Stimulated activated CD8-positive, alpha-beta memory T cell treated with anti-CD3 and anti-CD28 coated beads, Interleukin-15, amount 100 ng/mL, for 24 hours (primary cell): ENCODE results near the gene IRAK4.
"Not testable (repeated sequence)": the region's sequence is repeated elsewhere in the genome, so short reads cannot be mapped to it uniquely, and the experiment has no call there.

Experiments used
- DNase-seq: peaks from one replicate; pipeline ENCODE4 v3.0.0-alpha.2; 2020; ENCODE audit warnings: low read depth

Gene IRAK4

GRCh38 chr12:43758728-43759563, at the start of gene IRAK4, which contains the start of gene PUS7L:
Gene IRAK4, plus strand, starts transcription at chr12:43758951. Its CDS starts 9,161 bp downstream, at chr12:43768112.
Gene PUS7L, minus strand, starts transcription at chr12:43758790. Its CDS starts 3,545 bp downstream, at chr12:43755245.
- peak; percentile 81 for DNase-seq

- no peak for DNase-seq
Observed at GRCh38 chr12:43711348-43711747, 47.4 kb upstream of the IRAK4 start.

GRCh38 chr12:43722621-43723020, 36.1 kb upstream of the IRAK4 start:
- DNase-seq, result no peak

DNA sequence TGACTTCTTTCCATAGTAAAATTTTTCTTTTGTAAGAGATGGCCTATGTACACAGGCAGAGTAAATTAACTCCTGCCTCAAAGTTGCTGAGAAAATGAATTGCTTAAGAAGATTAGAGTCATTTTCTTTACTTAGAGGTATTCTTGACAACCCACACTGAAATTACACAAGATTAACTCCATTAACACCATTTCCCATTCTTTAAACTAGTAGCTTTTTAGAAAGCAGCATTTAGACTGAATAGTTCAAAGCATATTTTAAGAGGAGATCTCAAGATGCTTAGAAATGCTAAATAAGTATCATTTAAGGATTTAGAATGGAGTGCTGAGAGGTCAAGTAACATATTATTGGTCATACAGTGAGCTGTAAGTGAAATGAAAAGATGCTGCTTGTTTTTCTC, 35.6 kb upstream of the IRAK4 start:
- no peak for DNase-seq

GRCh38 chr12:43728117-43728516, 30.6 kb upstream of the IRAK4 start:
- no peak for DNase-seq

- DNase-seq, result no peak
Observed at GRCh38 chr12:43728698-43729097, 30.1 kb upstream of the IRAK4 start.

GRCh38 chr12:43730283-43730682, 28.5 kb upstream of the IRAK4 start:
- DNase-seq, result no peak

DNA sequence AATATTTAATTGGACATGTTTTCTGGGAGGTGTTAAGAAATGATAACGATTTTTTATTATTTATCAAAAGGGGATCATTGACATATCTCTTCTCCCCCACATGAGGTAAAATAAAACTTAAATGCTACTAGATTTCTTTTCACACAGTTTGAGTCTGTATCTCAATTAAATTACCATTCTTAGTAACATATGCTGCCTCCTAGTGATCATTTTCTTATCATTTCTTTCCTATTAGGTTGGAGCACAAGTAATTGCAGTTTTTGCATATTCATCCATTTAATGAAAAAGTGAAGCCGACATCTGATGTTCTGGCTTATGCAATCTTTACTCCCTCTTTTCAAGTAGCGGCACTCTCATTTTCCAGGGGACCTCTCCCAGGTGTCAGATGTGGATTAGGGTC, 25.1 kb upstream of the IRAK4 start:
- no peak for DNase-seq

- DNase-seq, result no peak
Observed at GRCh38 chr12:43736927-43737440, 21.8 kb upstream of the IRAK4 start.

GRCh38 chr12:43737646-43738045, 21.1 kb upstream of the IRAK4 start:
- no peak for DNase-seq

DNA sequence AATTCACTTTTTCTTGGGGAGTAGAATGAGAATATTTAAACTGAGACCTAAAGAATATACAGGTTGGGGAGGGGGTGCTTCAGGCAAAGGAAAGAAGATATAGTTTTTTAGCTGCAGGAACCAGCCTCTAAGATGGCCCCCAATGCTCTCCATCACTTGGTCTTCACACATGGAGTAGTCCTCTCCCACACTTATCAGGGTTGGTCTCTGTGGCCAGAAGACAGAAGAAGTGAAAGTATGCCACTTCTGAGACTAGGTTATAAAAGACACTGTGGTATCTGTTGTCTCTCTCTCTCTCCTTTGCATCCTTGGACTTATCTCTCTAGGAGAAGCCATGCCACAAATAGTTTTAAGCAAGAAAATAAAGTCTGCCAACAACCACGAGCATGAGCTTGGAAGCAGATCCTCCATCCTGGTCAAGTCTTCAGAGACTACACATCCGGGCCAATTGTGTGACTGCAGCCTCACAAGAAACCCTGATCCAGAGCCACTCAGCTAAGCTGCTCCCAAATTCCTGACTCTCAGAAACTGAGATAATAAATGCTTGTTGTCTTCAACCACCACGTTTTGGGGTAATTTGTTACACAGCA, 18.1 kb upstream of the IRAK4 start:
- DNase-seq, result no peak

GRCh38 chr12:43742106-43742505, 16.6 kb upstream of the IRAK4 start:
- DNase-seq, result no peak

DNA sequence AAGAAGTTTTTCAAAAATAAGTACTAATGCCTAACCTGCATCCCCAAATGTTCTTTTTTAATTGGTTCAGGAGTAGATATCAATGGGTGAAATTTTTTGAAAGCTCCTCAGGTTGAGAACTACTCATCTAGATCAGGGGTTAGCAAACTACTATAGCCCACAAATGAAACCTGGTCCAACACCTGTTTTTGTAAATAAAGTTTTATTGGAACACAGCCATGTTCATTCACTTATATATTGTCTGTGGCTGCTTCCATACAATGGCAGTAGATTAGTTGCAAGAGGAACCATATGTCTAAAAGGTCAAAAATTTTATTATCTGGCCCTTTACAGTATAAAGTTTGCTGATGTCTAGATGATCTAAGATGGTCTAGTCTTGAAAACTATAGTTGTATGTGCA, 13.9 kb upstream of the IRAK4 start:
- DNase-seq, result no peak

DNA sequence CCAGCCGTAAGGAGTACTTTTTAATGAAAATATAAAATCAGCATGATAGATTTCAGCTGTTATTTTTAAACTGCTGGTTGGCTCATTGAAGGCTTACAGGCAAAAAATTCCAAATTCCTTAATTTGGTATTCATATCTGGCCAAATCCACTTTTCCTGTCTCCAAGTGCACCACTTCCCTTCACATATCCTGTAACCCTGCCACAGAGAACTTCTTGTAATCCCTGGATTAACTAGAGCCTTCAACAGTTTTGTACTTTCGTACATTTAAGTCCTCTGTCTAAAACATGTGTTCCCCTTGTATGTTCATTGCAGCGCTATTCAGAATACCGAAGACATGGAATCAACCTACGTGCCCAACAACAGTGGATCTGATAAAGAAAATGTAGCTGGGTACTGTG, 9.7 kb upstream of the IRAK4 start:
- DNase-seq, result no peak

DNA sequence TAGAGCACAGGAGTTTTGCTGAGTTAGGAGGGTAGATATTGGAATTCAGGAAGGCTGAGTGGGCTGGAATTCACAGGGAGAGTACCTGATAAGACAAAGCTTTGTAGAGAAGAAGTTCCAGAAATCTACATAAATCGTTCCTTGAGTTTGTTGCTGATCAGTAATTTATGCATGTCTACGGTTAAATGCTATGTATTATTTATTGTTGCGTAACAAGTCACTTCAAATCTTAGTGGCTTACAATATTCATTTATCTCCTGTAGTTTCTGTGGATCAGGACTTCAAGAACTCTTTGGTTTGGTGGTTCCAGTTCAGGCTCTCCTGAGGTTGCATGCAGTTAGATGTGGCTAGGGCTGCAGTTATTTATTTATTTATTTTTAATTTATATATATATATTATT, 7.9 kb upstream of the IRAK4 start:
- DNase-seq, result no peak

- not testable (repeated sequence) for DNase-seq
Observed at GRCh38 chr12:43751360-43751759, 7.4 kb upstream of the IRAK4 start.

GRCh38 chr12:43754015-43754414, 4.7 kb upstream of the IRAK4 start:
- no peak for DNase-seq

GRCh38 chr12:43758247-43758727, 464 bp upstream of the IRAK4 start:
- peak; percentile 4 for DNase-seq

DNA sequence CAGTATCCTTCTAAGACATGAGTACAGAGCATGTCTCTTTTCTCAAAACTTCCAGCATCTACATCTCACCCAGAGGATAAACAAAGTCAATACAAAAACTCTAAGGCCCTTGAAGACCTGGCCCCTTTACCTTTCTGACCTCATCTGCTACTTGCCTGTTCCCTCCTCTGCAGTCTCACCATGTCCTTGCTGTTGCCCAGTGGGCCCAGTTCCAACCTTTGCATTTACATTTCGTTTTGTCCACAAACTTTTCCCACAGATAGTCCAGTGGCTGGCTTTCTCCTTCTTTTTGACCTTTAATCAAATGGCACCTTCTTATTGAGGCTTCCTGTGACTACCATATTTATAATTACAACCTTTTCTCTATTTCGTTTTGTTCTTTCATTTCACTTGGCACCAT, 1.6 kb downstream of the IRAK4 start:
- DNase-seq, result no peak

DNA sequence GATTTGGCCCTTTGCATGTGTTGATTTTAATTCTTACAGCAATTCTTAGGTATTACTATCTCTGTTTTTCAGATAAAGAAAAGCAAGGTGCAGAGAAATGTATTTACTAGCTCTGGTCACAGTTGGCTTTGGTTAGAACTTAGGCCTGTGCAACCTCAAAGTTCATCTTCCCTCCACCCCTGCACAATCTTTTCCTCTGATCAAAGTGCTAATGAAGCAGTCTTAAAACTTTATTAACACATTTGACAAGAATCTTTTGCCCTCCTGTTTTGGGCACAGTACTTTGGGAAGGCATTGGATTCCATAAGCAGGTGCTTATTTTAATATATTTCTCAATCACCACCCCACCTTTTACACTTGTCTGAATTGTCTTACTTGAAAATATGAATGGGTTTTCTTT, 2.7 kb downstream of the IRAK4 start:
- DNase-seq, result no peak

DNA sequence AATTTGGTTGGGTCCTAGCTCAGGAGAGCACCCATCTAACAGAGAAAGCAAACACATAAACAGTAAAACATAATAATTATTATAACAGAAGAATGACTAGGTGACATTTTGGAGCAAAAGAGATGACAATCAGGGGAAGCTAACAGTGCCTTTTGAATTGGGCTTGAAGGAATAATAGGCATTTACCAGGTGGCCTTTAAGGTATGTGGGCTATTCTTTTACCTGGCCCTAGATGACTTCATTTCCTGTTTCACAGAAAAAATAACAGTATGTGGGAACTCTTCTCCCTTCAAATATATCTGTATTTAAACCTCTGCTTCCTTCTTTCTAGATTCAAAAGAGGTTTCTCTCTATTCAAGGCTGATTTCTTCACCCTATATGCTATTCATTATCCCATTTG, 3.8 kb downstream of the IRAK4 start:
- no peak for DNase-seq

GRCh38 chr12:43763769-43764168, 5.0 kb downstream of the IRAK4 start:
- no peak for DNase-seq

DNA sequence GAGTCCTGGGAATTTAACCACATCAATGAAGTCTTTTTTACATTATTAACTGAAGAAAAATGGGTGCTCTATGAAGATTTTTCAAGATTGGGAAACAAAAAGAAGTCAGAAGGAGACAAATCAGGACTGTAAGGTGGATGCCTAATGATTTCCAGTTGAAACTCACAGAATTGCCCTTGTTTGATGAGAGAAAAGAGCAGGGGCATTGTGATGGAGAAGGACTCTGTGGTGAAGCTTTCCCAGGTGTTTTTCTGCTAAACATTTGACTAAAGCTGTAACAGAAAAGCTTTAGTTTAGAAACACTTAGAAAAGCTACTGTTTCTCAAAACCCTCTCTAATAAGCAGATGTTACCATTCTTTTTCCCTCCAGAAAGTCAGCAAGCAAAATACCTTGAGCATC, 5.8 kb downstream of the IRAK4 start:
- DNase-seq, result no peak
